EL (cell line): ENCODE measurements around the gene RRAS.

Experiments
- DNase-seq: peaks from one replicate; pipeline ENCODE4 v3.0.0-alpha.2; 2016

The RRAS gene

GRCh38 chr19:49676784-49677230, 36.9 kb upstream of the RRAS start:
- DNase-seq: peak; percentile 100

- DNase-seq: peak; percentile 92
Observed at GRCh38 chr19:49676136-49676783, 36.3 kb upstream of the RRAS start.

- peak; percentile 67 for DNase-seq
Observed at GRCh38 chr19:49672131-49672919, 32.4 kb upstream of the RRAS start.

GRCh38 chr19:49669516-49669915, 29.6 kb upstream of the RRAS start:
- no peak for DNase-seq

- no peak for DNase-seq
Observed at GRCh38 chr19:49667473-49667872, 27.5 kb upstream of the RRAS start.

- no peak for DNase-seq
Observed at GRCh38 chr19:49666120-49666444, 26.1 kb upstream of the RRAS start.

- peak; percentile 97 for DNase-seq
Observed at GRCh38 chr19:49665351-49666119, 25.6 kb upstream of the RRAS start, which contains the start of the genes BCL2L12 and IRF3. TSS of gene BCL2L12 (plus strand) at chr19:49665933. CDS start at chr19:49666693, 760 bp downstream. TSS of gene IRF3 (minus strand) at chr19:49665857. CDS start at chr19:49664838, 1,019 bp downstream.

GRCh38 chr19:49665036-49665350, 25.1 kb upstream of the RRAS start:
- DNase-seq: no peak

GRCh38 chr19:49664171-49665035, 24.5 kb upstream of the RRAS start:
- DNase-seq: peak; percentile 82

- no peak for DNase-seq
Observed at GRCh38 chr19:49663224-49663623, 23.3 kb upstream of the RRAS start.

- no peak for DNase-seq
Observed at GRCh38 chr19:49662011-49662410, 22.1 kb upstream of the RRAS start.

- DNase-seq: no peak
Observed at GRCh38 chr19:49660338-49660961, 20.5 kb upstream of the RRAS start.

- no peak for DNase-seq
Observed at GRCh38 chr19:49658566-49659442, 18.9 kb upstream of the RRAS start.

- DNase-seq: no peak
Observed at GRCh38 chr19:49658139-49658517, 18.2 kb upstream of the RRAS start.

GRCh38 chr19:49657493-49658138, 17.7 kb upstream of the RRAS start:
- DNase-seq: no peak

- no peak for DNase-seq
Observed at GRCh38 chr19:49656456-49657109, 16.6 kb upstream of the RRAS start.

GRCh38 chr19:49655570-49656455, 15.9 kb upstream of the RRAS start:
- no peak for DNase-seq

- DNase-seq: no peak
Observed at GRCh38 chr19:49654581-49654980, 14.6 kb upstream of the RRAS start.

- no peak for DNase-seq
Observed at GRCh38 chr19:49653466-49653806, 13.5 kb upstream of the RRAS start.
